NOMO-1 treated with DMSO at 0.1 percent for 48 hours (cell line): Measurements from ENCODE around the gene KMT2E.

Experiments
- DNase-seq: peaks from one replicate; lab custom pipeline; 2025; ENCODE audit not compliant: unreplicated experiment; lab: John Stamatoyannopoulos, UW

Gene KMT2E

DNA sequence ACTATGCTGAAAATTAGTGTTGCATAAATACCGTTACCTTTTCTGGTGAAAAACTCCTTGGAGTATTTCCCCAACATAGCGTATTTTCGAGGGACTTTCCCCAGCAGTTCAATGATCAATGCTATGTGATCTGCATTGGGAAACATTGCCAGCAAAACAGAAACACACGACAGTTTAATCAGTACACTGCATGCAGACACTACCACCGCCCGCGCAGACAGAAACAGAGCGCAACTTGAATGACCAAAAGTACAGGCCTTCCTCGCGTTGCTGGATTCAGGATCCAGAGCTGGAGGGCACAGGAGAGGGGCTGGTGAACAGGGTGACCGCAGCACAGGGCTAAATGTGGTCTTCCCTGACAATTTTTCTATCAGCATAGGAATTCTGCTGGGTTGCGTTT is 111.7 kb downstream of the KMT2E start:
- no peak for DNase-seq

DNA sequence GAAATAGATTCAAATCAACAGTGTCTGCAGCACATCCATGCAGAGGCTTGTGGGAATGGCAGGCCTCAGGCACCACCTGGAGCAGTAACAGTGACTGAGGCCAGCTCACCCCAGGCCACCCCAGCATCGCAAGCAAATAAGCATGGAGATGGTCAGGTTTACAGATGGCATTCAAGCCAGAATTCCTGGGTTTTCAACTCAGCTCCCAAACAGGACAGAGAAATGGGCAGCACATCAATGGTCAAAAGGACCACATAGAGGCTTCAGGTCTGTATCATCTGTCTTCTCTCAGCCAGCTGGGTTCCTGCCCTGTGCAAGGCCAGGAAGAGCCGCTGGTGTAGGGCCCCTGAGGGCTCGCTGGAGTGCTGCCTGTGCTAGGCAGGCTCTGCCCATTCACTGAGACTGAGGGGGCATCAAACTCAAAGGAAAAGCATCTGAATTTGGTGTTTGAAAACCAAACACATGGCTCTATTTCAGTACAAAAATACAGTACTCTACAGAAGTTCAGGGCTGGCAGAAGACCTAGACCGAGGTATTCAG is 112.5 kb downstream of the KMT2E start:
- DNase-seq: no peak

DNA sequence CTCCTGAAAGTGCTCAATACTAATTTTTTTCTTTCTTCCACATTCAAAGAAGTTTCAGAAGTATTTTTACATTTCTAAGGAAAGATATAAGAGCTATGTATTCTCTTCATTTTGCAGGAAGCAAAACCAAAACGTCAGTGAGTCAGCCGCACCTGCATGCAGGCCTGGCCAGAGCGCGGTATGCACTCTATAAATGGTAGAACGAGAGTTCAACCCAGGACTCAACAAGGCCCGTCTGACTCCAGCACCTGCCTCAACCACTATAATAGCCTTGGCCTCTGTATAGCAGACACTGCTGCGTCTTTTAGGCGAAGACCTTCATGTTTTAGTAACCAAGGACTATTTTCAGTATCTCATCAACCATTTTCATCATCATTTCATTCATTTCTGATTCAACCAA is 113.2 kb downstream of the KMT2E start:
- no peak for DNase-seq

DNA sequence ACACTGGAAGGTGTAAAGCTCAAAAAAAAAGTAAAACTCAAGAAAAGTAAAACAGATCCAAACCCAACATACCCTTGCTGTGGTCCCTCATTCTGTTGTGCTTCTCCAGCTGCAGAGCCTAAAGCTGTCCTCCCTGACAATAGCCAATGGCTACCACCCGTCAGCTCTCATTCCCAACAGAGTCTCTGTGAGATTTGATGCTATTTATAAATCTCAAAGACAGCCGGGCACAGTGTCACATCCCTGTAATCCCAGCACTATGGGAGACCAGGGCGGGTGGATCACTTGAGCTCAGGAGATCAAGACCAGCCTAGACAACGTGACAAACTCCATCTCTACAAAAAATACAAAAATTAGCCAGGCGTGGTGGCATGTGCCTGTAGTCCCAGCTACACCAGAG is 116.0 kb downstream of the KMT2E start:
- no peak for DNase-seq

DNA sequence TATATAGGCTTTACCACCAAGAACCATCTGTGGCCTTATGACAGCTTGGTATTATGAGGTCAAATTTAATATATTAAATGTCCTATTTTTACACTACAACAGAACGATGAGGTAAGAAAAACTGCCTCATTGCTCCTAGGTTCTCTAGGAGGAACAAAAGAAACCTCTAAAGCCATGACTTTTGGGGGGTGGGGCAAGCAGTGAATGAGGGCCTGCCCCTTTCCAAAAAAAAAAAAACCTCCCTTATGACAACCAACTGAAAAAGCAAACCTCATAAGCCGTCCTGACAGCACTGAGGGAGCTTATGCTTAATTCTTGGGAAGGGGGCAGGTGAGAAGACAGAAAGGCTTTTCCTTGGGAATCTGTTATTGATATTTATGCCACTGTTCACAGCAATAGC is 116.6 kb downstream of the KMT2E start:
- DNase-seq: no peak

GRCh38 chr7:105131033-105131656 is 117.1 kb downstream of the KMT2E start:
- no peak for DNase-seq

DNA sequence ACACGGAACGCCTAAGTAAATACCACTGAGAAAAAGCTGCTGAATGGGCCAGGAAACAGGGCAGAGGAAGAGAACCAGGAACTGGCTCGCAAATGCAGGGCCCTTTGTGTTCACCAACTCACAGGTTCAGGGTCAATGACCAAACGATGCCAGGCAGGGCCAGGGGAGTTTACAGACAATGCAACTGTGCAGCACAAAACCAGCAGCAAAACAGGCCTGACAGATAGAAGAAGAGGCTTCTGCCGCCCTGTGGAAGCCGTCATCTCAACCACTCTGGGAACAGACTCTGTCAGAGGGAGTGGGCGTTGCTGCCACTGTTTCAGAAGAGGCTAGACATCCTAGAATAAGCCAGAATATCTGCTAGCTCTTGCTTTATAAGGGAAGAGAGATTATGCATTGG is 117.9 kb downstream of the KMT2E start:
- no peak for DNase-seq

- no peak for DNase-seq
These were observed 118.3 kb downstream of the KMT2E start for GRCh38 chr7:105132335-105132734.

GRCh38 chr7:105132835-105133234 is 118.8 kb downstream of the KMT2E start:
- DNase-seq: no peak

DNA sequence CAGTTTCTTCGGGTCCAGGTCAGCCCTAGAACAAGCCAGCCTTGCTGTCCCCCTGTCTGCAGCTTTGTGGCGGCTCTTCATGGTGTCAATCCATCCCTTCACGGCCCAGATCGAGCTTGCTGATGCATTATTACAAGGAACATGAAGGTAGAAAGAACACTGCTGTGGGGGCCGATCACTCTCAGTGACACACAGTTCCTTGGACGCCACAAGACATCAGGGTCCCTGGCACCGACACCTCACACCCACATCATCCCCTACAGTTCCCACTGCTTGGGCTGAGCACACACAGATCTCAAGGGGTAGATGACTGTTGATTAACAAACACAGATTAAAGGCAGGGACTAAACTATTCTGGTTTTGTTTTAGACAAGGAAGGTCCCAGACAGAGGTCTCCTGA is 119.4 kb downstream of the KMT2E start:
- no peak for DNase-seq

- no peak for DNase-seq
These were observed 120.1 kb downstream of the KMT2E start for GRCh38 chr7:105133986-105134655.

DNA sequence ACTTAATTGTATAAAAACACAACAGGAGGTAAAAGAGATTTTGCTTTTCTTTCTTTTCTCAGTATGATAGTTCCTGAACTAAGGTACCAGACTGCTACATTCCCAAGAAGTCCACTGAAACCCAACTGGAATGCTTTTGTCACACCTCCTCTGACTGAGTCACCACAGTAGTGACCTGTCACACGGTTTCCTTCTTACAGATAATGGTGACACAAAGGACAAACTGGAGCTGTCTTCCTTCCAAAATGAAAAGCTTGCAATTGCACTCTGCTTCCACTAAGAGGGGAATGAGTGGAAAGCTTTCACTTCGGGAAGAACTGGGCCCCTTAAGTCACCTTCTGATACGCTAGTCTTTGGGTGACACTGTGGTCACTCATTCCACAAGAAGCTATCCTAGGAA is 122.2 kb downstream of the KMT2E start:
- DNase-seq: no peak

DNA sequence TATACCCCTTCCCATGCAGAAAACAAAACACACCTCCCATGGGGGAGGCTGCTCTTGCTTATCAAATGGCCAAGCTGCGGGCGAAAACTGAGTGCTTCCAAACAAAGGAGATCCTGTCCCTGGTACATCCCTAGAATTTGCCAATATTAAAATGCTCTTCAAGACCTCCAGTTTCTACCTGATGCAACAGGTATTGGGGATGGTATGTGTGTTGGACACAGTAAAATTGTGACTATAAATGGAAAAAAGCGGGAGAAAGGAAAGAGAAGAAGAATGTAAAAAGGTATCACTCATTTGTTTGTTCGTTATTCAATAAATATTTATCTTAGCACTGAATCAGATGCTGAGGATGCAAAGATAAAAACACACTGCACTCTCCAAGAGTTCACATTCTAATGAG is 123.9 kb downstream of the KMT2E start:
- DNase-seq: no peak

GRCh38 chr7:105139381-105139780 is 125.4 kb downstream of the KMT2E start:
- no peak for DNase-seq

GRCh38 chr7:105141068-105141467 is 127.1 kb downstream of the KMT2E start:
- no peak for DNase-seq

DNA sequence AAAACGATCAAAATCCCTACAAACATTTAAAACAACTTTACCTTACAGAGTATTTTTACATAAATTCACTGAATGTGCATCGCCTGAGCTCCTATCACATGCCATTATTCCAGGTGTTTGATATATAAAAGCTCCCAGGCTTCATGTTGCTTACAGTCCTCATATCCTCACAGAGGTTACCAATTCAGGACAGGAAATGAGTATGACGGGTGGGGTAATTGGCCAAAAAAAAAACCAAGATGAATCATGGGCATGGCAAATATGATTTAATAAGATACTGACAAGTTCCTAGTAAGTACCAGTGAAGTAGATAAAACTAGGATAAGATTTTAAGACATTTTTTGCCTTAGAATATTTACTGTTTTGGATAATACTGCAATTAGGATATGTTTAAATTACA is 135.8 kb downstream of the KMT2E start:
- DNase-seq: peak; percentile 3

GRCh38 chr7:105151152-105151551 is 137.1 kb downstream of the KMT2E start:
- DNase-seq: no peak

DNA sequence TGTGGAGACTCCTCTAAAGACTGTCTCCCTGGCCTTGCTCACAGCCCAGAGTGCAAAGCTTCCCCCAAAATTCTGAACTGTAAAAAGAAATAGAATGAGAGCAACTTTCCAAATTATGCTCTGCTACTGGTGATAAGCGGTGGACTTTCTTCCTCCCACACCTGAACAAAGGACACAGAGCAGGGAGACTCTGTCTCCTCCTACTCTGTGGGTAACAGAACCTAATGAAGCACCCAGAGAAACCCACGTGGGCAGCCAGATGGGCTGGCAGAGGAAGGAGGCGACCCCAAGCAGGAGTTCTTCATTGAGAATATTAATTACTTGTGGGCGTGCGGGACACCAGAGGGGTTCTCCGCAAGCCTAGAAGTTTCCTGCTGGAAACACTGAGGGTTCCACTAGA is 139.5 kb downstream of the KMT2E start:
- DNase-seq: no peak

DNA sequence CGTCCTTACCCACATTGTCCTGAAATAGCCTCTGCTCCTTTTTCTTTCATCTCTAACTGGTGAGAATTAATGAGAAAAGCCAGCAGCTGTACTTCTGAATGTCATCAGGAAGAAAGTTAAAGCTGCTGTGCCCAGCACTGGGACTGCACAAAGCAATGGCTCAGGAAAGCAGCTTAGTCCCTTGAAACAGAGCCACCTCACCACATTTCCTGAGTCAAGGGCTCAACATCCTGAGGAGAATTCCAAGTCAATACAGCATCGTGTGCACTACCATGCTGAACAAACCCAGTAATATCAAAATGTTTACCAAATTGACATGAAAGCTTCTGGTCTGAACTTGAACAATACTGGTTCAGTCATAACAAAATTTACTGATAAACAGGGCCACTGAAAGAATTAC is 140.1 kb downstream of the KMT2E start:
- DNase-seq: no peak

DNA sequence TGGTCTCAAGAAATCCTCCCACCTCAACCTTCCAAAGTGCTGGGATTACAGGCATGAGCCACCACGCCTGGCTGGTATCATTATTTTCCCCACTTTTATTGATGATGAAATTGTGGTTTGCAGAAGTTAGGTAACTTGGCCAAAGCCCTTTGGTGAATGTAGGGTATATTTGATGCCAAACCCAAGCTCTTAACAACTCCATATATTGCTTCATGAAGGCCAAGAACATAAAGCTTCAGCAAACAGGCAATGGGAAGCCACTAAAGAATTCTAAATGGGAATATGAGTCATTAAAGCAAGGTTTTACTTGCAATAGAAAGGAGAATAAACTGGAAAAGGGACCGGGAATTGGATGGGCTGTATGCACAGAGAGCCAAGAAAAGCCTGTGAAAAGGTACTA is 142.7 kb downstream of the KMT2E start:
- no peak for DNase-seq

GRCh38 chr7:105157278-105157677 is 143.3 kb downstream of the KMT2E start:
- no peak for DNase-seq

- DNase-seq: no peak
These were observed 147.4 kb downstream of the KMT2E start for GRCh38 chr7:105161366-105161765.
